ENCODE measurements around the gene VSIG1. TPM values are rescaled to one million over a fixed set of nuclear protein-coding genes. Genes with fewer than 3 reads are reported as not detected.

The VSIG1 gene
- total and polyA plus RNA-seq, 4 experiments from 2014 or later = 6.3 to 46.2 (median 31.0) TPM

- no peak for DNase-seq
- CTCF ChIA-PET (ENCODE audit: partially characterized antibody) = no interaction called here
- H3K36me3 Mint-ChIP-seq = peaks cover 2 to 3% of the 10 kb centered on the region in 2 donors
- H3K4me3 Mint-ChIP-seq = no peak overlapping the region
- peaks cover 0 to 3% (median 0%) of the 10 kb centered on the region in 8 donors for H3K9me3 Mint-ChIP-seq
- H3K4me1 Mint-ChIP-seq = peaks cover 0 to 3% (median 0%) of the 10 kb centered on the region in 4 donors
- Histone ChIP-seq H3K9me3 (ENCODE audit: control insufficient read depth in 1 of 2, low read length in 2 of 2) (no peaks in the 10 kb centered on the region), H3K36me3 (ENCODE audit: insufficient read depth, low read length) (no peaks in the 10 kb centered on the region), H3K27ac (ENCODE audit: low read depth, low read length) (no peak overlapping the region), H3K27me3 (ENCODE audit: insufficient read depth, low read length) (no peaks in the 10 kb centered on the region), H3K4me1 (ENCODE audit: insufficient read depth, low read length) (no peaks in the 10 kb centered on the region), H3K4me3 (ENCODE audit: low read length in 2 of 2) (no peak overlapping the region)
- no peaks in the 10 kb centered on the region for H3K27me3 Mint-ChIP-seq
- intact Hi-C loops (cut with micrococcal nuclease) = no loop called here
- POLR2A ChIA-PET (ENCODE audit: partially characterized antibody) = no interaction called here
- no peak overlapping the region for H3K27ac Mint-ChIP-seq
Observed at GRCh38 chrX:108105473-108105872, 60.6 kb downstream of the VSIG1 start.

- no peaks in the 10 kb centered on the region for H3K27me3 ChIP-seq (ENCODE audit: insufficient read depth, low read length)
- POLR2A ChIA-PET (ENCODE audit: partially characterized antibody) = no interaction called here
- intact Hi-C loops (cut with micrococcal nuclease) = no loop called here
Observed at GRCh38 chrX:108114541-108114940, 69.7 kb downstream of the VSIG1 start.

GRCh38 chrX:108117988-108118387, 73.1 kb downstream of the VSIG1 start:
- no peak overlapping the region for H3K4me3 Mint-ChIP-seq
- POLR2A ChIA-PET (ENCODE audit: partially characterized antibody) = no interaction called here

More at GRCh38 chrX:108114541-108114940, 69.7 kb downstream of the VSIG1 start:
- H3K4me3 Mint-ChIP-seq = no peak overlapping the region
- peaks cover 0 to 3% (median 0%) of the 10 kb centered on the region in 4 donors for H3K4me1 Mint-ChIP-seq
- H3K9me3 ChIP-seq (ENCODE audit: control insufficient read depth in 1 of 2, low read length in 2 of 2) = no peaks in the 10 kb centered on the region
- H3K27ac ChIP-seq (ENCODE audit: low read depth, low read length) = no peak overlapping the region
- H3K4me3 ChIP-seq (ENCODE audit: low read length in 2 of 2) = no peak overlapping the region
- no peaks in the 10 kb centered on the region for H3K27me3 Mint-ChIP-seq
- CTCF ChIA-PET (ENCODE audit: partially characterized antibody) = no interaction called here
- no peak overlapping the region for H3K27ac Mint-ChIP-seq
- no peaks in the 10 kb centered on the region for H3K4me1 ChIP-seq (ENCODE audit: insufficient read depth, low read length)
- no peaks in the 10 kb centered on the region for H3K36me3 ChIP-seq (ENCODE audit: insufficient read depth, low read length)
- no peak for DNase-seq
- no peaks in the 10 kb centered on the region for H3K9me3 Mint-ChIP-seq
- H3K36me3 Mint-ChIP-seq = peaks cover 0 to 2% of the 10 kb centered on the region in 2 donors

GRCh38 chrX:108121291-108121690, 76.4 kb downstream of the VSIG1 start:
- Mint-ChIP-seq H3K4me1 (no peaks in the 10 kb centered on the region), H3K4me3 (no peak overlapping the region), H3K27ac (no peak overlapping the region), H3K36me3 (peaks cover 0 to under 1% of the 10 kb centered on the region in 2 donors), H3K27me3 (no peaks in the 10 kb centered on the region), H3K9me3 (no peaks in the 10 kb centered on the region)
- no peak for DNase-seq
- Histone ChIP-seq H3K9me3 (ENCODE audit: control insufficient read depth in 1 of 2, low read length in 2 of 2) (no peaks in the 10 kb centered on the region), H3K27ac (ENCODE audit: low read depth, low read length) (no peak overlapping the region), H3K36me3 (ENCODE audit: insufficient read depth, low read length) (no peaks in the 10 kb centered on the region), H3K4me1 (ENCODE audit: insufficient read depth, low read length) (no peaks in the 10 kb centered on the region), H3K27me3 (ENCODE audit: insufficient read depth, low read length) (no peaks in the 10 kb centered on the region), H3K4me3 (ENCODE audit: low read length in 2 of 2) (no peak overlapping the region)
- CTCF ChIA-PET (ENCODE audit: partially characterized antibody) = no interaction called here
- intact Hi-C loops (cut with micrococcal nuclease) = no loop called here
- POLR2A ChIA-PET (ENCODE audit: partially characterized antibody) = no interaction called here

More at GRCh38 chrX:108117988-108118387, 73.1 kb downstream of the VSIG1 start:
- H3K4me1 ChIP-seq (ENCODE audit: insufficient read depth, low read length) = no peaks in the 10 kb centered on the region
- DNase-seq = no peak
- intact Hi-C loops (cut with micrococcal nuclease) = no loop called here
- Mint-ChIP-seq H3K4me1 (peaks cover 0 to 3% (median 0%) of the 10 kb centered on the region in 4 donors), H3K9me3 (no peaks in the 10 kb centered on the region), H3K27me3 (no peaks in the 10 kb centered on the region), H3K36me3 (no peaks in the 10 kb centered on the region), H3K27ac (no peak overlapping the region)
- H3K36me3 ChIP-seq (ENCODE audit: insufficient read depth, low read length) = no peaks in the 10 kb centered on the region
- H3K27ac ChIP-seq (ENCODE audit: low read depth, low read length) = no peak overlapping the region
- H3K27me3 ChIP-seq (ENCODE audit: insufficient read depth, low read length) = no peaks in the 10 kb centered on the region
- no peak overlapping the region for H3K4me3 ChIP-seq (ENCODE audit: low read length in 2 of 2)
- H3K9me3 ChIP-seq (ENCODE audit: control insufficient read depth in 1 of 2, low read length in 2 of 2) = no peaks in the 10 kb centered on the region
- CTCF ChIA-PET (ENCODE audit: partially characterized antibody) = no interaction called here

GRCh38 chrX:108122748-108123147, 77.9 kb downstream of the VSIG1 start:
- POLR2A ChIA-PET (ENCODE audit: partially characterized antibody) = no interaction called here
- H3K27me3 ChIP-seq (ENCODE audit: insufficient read depth, low read length) = no peaks in the 10 kb centered on the region
- DNase-seq = no peak

GRCh38 chrX:108123591-108124366, 78.9 kb downstream of the VSIG1 start:
- H3K9me3 Mint-ChIP-seq = no peaks in the 10 kb centered on the region

More at GRCh38 chrX:108122748-108123147, 77.9 kb downstream of the VSIG1 start:
- H3K27me3 Mint-ChIP-seq = no peaks in the 10 kb centered on the region
- no peak overlapping the region for H3K27ac ChIP-seq (ENCODE audit: low read depth, low read length)
- peaks cover 5 to 8% of the 10 kb centered on the region in 2 donors for H3K36me3 Mint-ChIP-seq
- no peak overlapping the region for H3K4me3 Mint-ChIP-seq
- H3K9me3 ChIP-seq (ENCODE audit: control insufficient read depth in 1 of 2, low read length in 2 of 2) = no peaks in the 10 kb centered on the region
- H3K36me3 ChIP-seq (ENCODE audit: insufficient read depth, low read length) = no peaks in the 10 kb centered on the region
- no peak overlapping the region for H3K4me3 ChIP-seq (ENCODE audit: low read length in 2 of 2)
- H3K9me3 Mint-ChIP-seq = no peaks in the 10 kb centered on the region
- CTCF ChIA-PET (ENCODE audit: partially characterized antibody) = no interaction called here
- no peaks in the 10 kb centered on the region for H3K4me1 Mint-ChIP-seq
- no peak overlapping the region for H3K27ac Mint-ChIP-seq
- intact Hi-C loops (cut with micrococcal nuclease) = no loop called here
- H3K4me1 ChIP-seq (ENCODE audit: insufficient read depth, low read length) = no peaks in the 10 kb centered on the region

GRCh38 chrX:108126661-108127060, 81.8 kb downstream of the VSIG1 start:
- H3K4me1 ChIP-seq (ENCODE audit: insufficient read depth, low read length) = no peaks in the 10 kb centered on the region
- Mint-ChIP-seq H3K9me3 (no peaks in the 10 kb centered on the region), H3K36me3 (peaks cover 24 to 25% of the 10 kb centered on the region in 2 donors), H3K27me3 (no peaks in the 10 kb centered on the region), H3K4me1 (no peaks in the 10 kb centered on the region), H3K27ac (no peak overlapping the region), H3K4me3 (no peak overlapping the region)
- ChIA-PET POLR2A (ENCODE audit: partially characterized antibody) (no interaction called here), CTCF (ENCODE audit: partially characterized antibody) (no interaction called here)
- no peak overlapping the region for H3K27ac ChIP-seq (ENCODE audit: low read depth, low read length)
- H3K4me3 ChIP-seq (ENCODE audit: low read length in 2 of 2) = no peak overlapping the region
- intact Hi-C loops (cut with micrococcal nuclease) = no loop called here
- H3K36me3 ChIP-seq (ENCODE audit: insufficient read depth, low read length) = no peaks in the 10 kb centered on the region
- no peaks in the 10 kb centered on the region for H3K27me3 ChIP-seq (ENCODE audit: insufficient read depth, low read length)
- DNase-seq = no peak
- no peaks in the 10 kb centered on the region for H3K9me3 ChIP-seq (ENCODE audit: control insufficient read depth in 1 of 2, low read length in 2 of 2)

More at GRCh38 chrX:108123591-108124366, 78.9 kb downstream of the VSIG1 start:
- H3K4me3 Mint-ChIP-seq = no peak overlapping the region
- Histone ChIP-seq H3K27me3 (ENCODE audit: insufficient read depth, low read length) (no peaks in the 10 kb centered on the region), H3K4me1 (ENCODE audit: insufficient read depth, low read length) (no peaks in the 10 kb centered on the region), H3K9me3 (ENCODE audit: control insufficient read depth in 1 of 2, low read length in 2 of 2) (no peaks in the 10 kb centered on the region), H3K4me3 (ENCODE audit: low read length in 2 of 2) (no peak overlapping the region), H3K36me3 (ENCODE audit: insufficient read depth, low read length) (no peaks in the 10 kb centered on the region), H3K27ac (ENCODE audit: low read depth, low read length) (no peak overlapping the region)
- DNase-seq = no peak
- ChIA-PET CTCF (ENCODE audit: partially characterized antibody) (no interaction called here), POLR2A (ENCODE audit: partially characterized antibody) (no interaction called here)
- no peaks in the 10 kb centered on the region for H3K27me3 Mint-ChIP-seq
- intact Hi-C loops (cut with micrococcal nuclease) = no loop called here
- H3K27ac Mint-ChIP-seq = peak overlapping the region in 1 of 7 donors; percentile 17
- no peaks in the 10 kb centered on the region for H3K4me1 Mint-ChIP-seq
- peaks cover 8 to 9% of the 10 kb centered on the region in 2 donors for H3K36me3 Mint-ChIP-seq
